GM06990 (cell line): Measurements from ENCODE around the gene PAQR4.

Experiments used
- DNase-seq: peaks from one replicate; pipeline ENCODE4 v3.0.0-alpha.2; 2011; ENCODE audit not compliant: insufficient read length; ENCODE audit errors: extremely low read depth
- H3K27me3 ChIP-seq: replicated peaks from 2 replicates; pipeline ENCODE4 v1.6.0; 2011; ENCODE audit warnings: low read length; ENCODE audit not compliant: control insufficient read depth, insufficient read depth
- H3K36me3 ChIP-seq: 2 replicates; pipeline ENCODE4 v1.5.1; 2011; ENCODE audit warnings: low read length; ENCODE audit not compliant: control insufficient read depth, insufficient read depth
- H3K4me3 ChIP-seq: replicated peaks from 2 replicates; pipeline ENCODE4 v1.5.1; 2011; ENCODE audit warnings: low read depth, mild to moderate bottlenecking, control low read depth, low read length
- TF ChIP-seq, protein P1 (sequence below): IDR thresholded peaks from 2 replicates; pipeline ENCODE4 v1.5.1; 2011; ENCODE audit warnings: low read length, control low read depth, mild to moderate bottlenecking, inconsistent platforms; ENCODE audit not compliant: insufficient read depth, poor library complexity, severe bottlenecking

Gene PAQR4

DNA sequence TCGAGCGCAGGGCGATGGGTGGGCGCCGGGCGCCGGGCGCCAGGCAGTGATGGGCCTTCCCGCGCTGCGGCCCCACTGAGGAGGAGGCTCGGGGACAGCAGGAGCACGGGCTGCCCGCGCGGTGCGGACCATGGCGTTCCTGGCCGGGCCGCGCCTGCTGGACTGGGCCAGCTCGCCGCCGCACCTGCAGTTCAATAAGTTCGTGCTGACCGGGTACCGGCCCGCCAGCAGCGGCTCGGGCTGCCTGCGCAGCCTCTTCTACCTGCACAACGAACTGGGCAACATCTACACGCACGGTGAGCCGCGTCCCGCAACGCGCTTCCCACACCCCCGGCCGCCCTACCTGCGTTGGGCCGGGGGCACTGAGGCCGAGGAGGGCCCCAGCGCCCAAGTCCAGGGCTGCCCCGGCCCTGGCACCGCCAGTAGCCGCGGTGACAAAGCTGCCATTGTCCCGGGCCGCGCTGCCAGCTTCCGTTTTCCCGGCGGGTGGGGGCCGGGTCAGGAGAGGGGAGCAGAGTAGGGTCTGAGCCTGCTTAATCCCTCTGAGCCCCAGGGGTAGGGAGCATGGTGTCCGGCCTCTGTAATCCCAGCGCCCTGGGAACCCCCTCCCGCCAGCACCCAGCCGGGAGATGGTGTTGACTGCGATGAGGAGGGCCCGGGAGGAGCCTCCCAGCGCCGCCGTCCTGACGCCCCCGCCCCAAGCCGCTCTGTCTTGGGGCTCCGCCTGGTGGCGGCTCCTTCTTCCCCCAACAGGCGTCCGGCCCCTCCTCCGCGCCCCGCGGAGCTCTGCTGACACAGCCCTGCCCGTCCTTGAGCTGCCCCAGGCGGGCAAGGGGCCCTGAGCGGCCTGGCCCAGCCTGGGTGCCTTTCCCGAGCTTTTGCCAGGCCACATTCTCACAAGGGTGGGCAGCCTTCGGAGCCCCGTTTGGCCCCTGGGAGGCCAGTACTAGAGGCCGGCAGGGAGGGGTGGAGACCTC lies 685 bp downstream of the PAQR4 start:
- Histone ChIP-seq H3K4me3 (peak overlapping the region; percentile 88), H3K36me3 (peaks cover 9% of the 10 kb centered on the region), H3K27me3 (no peaks in the 10 kb centered on the region)
- TF ChIP-seq, protein P1, sequence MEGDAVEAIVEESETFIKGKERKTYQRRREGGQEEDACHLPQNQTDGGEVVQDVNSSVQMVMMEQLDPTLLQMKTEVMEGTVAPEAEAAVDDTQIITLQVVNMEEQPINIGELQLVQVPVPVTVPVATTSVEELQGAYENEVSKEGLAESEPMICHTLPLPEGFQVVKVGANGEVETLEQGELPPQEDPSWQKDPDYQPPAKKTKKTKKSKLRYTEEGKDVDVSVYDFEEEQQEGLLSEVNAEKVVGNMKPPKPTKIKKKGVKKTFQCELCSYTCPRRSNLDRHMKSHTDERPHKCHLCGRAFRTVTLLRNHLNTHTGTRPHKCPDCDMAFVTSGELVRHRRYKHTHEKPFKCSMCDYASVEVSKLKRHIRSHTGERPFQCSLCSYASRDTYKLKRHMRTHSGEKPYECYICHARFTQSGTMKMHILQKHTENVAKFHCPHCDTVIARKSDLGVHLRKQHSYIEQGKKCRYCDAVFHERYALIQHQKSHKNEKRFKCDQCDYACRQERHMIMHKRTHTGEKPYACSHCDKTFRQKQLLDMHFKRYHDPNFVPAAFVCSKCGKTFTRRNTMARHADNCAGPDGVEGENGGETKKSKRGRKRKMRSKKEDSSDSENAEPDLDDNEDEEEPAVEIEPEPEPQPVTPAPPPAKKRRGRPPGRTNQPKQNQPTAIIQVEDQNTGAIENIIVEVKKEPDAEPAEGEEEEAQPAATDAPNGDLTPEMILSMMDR, result peak; percentile 85
- DNase-seq, result peak; percentile 84

DNA sequence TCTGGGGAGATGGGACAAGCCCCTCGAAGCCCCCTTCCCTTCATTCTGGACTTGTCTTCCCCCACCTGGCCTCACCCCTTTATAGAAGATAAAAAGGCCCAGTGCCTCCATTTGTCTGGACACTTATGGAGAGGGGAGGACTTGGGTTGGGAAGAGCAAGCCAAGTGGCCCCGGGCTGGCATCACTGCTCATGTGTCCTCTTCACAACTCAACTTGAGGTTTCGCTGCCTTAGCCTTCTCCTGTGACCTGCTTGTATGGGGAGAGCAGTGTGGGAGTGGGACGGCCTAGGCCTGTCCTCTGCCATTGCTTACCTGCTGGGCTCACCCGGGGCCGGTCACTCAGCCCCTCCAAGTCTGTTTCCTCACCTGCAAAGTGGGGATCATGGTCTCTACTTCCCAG lies 1.4 kb downstream of the PAQR4 start:
- peak overlapping the region; percentile 88 for H3K4me3 ChIP-seq
- H3K36me3 ChIP-seq, result peaks cover 11% of the 10 kb centered on the region

DNA sequence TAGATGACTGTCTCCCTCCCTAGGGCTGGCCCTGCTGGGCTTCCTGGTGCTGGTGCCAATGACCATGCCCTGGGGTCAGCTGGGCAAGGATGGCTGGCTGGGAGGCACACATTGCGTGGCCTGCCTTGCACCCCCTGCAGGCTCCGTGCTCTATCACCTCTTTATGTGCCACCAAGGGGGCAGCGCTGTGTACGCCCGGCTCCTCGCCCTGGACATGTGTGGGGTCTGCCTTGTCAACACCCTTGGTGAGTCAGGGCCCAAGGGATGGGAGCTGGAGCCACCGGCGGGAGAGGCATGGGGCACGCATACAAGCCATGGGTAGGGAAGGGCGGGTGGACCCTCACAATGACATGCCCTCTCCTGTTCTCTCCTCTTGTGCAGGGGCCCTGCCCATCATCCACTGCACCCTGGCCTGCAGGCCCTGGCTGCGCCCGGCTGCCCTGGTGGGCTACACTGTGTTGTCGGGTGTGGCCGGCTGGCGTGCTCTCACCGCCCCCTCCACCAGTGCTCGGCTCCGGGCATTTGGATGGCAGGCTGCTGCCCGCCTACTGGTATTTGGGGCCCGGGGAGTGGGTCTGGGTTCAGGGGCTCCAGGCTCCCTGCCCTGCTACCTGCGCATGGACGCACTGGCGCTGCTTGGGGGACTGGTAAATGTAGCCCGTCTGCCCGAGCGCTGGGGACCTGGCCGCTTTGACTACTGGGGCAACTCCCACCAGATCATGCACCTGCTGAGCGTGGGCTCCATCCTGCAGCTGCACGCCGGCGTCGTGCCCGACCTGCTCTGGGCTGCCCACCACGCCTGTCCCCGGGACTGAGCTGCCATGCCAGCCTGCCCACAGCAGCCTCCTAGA lies 2.2 kb downstream of the PAQR4 start:
- TF ChIP-seq, protein P1, result peak; percentile 11
- H3K27me3 ChIP-seq, result no peaks in the 10 kb centered on the region
- H3K4me3 ChIP-seq, result peak overlapping the region; percentile 88
- DNase-seq, result no peak
- peaks cover 15% of the 10 kb centered on the region for H3K36me3 ChIP-seq

More for the DNA sequence above, 1.4 kb downstream of the PAQR4 start:
- DNase-seq, result no peak
- H3K27me3 ChIP-seq, result no peaks in the 10 kb centered on the region
- TF ChIP-seq, protein P1, result no peak

DNA sequence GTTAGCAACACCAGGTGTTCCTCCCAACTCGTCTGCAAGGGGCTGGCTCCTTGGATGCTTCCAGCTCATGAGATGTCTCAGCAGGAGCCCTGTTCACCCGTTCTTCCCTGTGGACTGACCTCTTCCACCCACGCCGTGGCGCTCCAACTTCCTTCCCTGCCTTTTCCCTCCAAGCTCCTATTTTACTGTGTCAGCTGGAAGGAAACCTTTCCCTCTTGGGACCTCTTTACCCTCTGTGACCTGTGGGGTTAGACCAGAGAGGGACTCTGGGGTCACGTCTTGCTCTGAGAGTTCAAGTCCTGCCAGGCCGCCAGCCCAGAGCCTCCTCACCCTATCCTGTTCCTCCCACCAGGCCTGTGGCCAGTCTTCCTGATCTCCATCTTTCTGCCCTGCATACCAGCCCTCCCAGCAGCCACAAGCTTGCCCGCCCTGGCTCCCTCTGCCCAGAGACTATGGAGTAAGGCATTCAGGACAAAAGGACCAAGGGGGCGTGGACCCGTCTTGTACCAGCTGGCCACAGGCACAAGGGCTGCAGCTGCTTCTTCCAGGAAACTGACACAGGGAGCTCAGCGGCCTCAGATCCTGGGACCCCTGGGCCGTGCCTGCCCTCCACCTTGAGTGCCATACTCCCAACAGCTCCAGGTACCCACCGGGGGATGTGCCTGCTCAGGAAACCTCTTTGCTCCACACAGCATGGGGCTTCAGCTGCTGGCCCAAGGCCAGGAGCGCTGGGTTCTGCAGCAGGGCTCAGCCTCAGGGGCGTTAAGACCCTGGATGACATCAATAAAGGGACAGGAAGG lies 3.0 kb downstream of the PAQR4 start:
- TF ChIP-seq, protein P1, result no peak
- H3K4me3 ChIP-seq, result no peak overlapping the region
- H3K27me3 ChIP-seq, result no peaks in the 10 kb centered on the region
- peaks cover 17% of the 10 kb centered on the region for H3K36me3 ChIP-seq
- DNase-seq, result no peak

DNA sequence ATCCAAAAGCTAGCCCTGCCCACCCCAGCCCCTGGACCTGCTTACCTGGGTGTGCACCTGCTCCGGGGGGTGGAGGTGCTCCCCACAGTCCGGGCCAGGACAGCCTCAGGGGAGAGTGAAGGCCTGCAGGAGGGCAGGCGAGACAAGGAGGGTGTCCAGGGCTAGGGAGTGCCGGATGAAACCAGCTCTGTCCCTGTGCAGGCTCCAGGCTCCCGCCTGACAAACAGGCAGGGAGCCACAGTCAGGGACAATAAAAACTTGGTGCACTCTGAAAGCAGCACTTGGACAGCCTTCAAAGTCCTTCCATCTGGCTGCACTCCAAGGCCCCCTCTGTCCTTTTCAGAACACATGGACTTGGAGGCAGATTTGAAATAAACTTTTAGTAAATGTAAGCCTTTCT lies 3.9 kb downstream of the PAQR4 start:
- no peak for DNase-seq
- H3K36me3 ChIP-seq, result peaks cover 17% of the 10 kb centered on the region
- no peak overlapping the region for H3K4me3 ChIP-seq
- no peaks in the 10 kb centered on the region for H3K27me3 ChIP-seq
- TF ChIP-seq, protein P1, result no peak
